Measurements from ENCODE around the gene LYRM9. TPM values are rescaled to one million over a fixed set of nuclear protein-coding genes. Genes with fewer than 3 reads are reported as not detected.
"Not testable (repeated sequence)": the region's sequence is repeated elsewhere in the genome, so short reads cannot be mapped to it uniquely, and the experiment has no call there.

The LYRM9 gene
- total RNA-seq, 1 donor from 2014 or later = 3.6 TPM

DNA sequence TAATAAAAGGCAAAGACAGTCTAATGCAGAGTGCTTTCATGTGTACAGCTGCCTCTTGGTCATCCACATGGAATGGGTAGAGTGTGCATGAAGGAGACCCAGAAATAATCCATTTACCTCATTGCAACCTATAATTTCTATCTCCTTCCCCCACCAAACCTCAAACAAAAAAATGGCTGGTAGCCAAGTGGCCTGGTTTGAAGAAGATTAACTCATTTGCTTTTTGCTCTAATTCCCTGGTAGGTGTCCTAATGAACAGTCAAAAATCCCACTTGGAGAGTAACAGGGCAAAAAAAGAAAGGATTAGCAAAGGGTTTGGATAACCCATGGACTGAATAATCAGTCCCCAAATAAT is 13.0 kb upstream of the LYRM9 start:
- no peak for DNase-seq (ENCODE audit: low read depth in 2 of 2)

DNA sequence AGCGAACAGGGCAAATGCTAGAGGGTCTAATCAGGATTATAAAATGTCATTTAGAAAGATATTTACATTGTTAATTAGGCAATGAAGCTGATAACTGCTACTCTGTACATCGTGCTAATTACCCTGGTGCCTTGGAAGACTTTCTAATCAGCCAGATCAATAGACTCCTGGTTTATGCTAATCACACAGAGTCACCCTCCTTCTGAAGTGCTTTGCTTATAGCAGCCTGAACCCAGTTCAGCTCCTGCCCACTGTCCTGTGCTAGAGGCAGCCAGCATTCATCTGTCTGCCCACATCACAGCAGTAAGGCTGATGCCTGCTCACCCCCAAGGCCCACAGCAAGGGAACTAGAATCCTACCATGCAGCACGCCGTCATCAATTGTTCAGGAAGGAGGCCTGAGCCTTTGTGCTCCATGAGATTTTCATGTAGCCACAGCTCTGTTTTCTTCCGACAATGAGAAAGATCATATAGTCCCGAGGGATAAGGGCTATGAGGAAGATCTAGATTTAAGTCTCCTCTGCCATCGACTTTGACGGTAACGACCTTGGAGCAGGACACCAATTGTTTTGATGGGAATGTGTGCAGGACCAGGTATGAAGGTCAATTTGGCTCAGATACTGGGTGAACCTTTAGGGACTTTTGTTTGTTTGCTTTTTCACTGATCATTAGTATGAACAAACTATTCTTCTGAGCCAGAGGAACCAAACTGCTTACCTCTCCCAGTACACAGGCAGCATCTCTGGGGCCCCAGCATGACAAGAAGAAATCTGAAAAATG is 12.5 kb upstream of the LYRM9 start:
- DNase-seq (ENCODE audit: low read depth in 2 of 2) = no peak

DNA sequence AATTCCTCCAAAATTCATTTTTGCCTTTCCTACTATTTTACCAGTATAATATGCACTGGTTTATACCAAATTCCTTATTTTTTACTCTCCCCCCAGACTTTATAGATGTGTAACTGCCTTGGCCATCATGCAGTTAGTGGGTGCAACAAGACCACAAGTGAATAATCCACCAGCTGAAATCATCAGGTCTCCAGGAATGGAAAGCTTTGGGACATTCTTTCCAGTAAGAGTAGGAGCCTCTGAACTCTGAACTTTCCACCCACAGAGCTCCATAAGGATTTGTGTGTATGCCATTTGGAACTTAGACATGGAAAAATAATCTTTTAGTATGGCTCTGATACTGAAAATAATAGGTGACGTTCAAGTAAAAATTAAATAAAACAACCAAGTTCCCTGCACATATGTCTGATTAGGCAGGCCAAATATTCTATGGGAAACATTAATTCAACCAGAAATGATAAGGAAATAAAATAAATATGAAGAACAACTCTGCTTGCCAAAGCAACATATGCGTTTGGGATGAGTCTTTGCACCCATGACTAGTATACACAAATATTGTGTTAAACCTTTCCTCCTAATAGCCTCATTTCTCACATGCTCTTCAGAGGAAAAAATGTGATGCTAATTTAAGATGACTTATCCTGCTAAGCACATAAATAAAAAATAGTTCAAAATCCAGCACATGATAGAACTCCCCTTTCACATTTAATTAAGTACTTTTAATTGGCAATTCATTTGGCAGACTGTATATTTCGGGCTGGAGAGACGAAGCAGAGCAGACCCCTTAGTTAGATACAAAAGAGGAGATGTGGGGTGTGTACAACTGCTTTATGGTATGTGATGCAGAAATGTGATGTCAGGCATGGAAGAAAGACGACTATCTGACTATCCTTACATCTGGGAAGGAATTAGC is 11.6 kb upstream of the LYRM9 start:
- no peak for DNase-seq (ENCODE audit: low read depth in 2 of 2)

- DNase-seq (ENCODE audit: low read depth in 2 of 2) = no peak
These were observed 10.9 kb upstream of the LYRM9 start for GRCh38 chr17:27904114-27904513.

GRCh38 chr17:27899525-27899924 is 6.4 kb upstream of the LYRM9 start:
- no peak for DNase-seq (ENCODE audit: low read depth in 2 of 2)

DNA sequence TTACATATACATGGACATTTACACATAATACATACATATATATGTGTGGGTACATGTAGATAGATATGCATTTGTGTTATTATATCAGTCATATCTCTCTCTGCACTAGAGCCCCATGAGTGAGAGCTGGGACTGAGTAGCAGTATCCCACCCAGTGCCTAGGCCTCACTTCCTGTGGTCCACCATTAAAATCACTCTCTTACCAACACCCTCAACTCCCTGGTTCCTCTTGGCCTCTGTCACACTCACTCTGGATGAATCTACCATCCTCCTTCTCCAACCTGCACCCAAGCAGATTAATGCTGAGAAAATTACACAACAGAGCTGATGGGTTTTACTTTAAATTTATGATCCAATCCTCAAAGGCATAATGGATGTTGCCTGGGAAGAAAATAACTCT is 4.9 kb upstream of the LYRM9 start:
- DNase-seq (ENCODE audit: low read depth in 2 of 2) = no peak

DNA sequence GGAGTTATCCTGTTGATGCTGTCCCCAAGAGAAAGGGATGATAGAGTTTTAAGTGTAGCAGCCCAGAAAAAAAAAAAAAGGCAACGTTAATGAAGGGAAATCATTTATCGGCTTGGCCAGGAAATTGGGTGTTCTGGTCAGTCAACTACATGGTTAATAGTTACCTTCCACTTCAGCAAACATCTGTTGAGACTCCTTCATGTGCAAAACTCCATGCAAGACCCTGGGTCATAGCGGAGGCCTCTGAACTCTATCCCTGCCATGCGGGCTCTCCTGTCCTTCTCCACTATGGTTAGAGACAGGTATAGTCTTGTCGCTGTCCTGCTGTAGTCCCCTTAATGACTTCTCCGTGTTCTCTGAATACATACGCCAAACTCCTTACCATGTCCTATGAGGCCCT is 3.5 kb upstream of the LYRM9 start:
- DNase-seq (ENCODE audit: low read depth in 2 of 2) = no peak

DNA sequence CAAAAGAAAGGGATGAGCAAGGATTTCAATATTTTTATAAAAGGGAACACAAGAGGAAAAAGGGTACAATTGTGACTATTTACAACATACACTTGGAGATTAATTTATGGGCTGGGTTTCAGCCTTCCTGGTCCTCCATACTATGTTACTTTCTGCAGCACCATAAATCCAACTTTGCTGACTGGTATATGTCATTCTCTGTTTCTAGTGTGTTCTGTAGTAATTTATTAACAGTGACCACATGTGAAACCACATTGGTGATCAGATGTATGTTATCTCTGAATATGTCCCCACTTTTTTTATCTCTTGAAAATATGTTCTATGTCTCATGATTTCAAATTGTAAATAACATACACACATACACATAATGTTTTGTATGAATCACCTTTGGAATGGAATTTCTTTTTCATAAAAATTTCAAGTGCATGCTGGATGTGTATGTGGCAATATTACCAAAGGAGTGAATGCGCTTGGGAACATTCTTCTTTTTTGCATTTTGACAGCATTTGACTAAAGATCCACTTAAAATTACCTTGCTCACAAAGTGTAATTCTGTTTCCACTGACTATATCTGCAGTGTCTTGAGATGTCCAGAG is 2.9 kb upstream of the LYRM9 start:
- DNase-seq (ENCODE audit: low read depth in 2 of 2) = no peak

GRCh38 chr17:27895123-27895895 is 2.1 kb upstream of the LYRM9 start:
- DNase-seq (ENCODE audit: low read depth in 2 of 2) = no peak

GRCh38 chr17:27893841-27894503 is 807 bp upstream of the LYRM9 start:
- DNase-seq (ENCODE audit: low read depth in 2 of 2) = no peak

DNA sequence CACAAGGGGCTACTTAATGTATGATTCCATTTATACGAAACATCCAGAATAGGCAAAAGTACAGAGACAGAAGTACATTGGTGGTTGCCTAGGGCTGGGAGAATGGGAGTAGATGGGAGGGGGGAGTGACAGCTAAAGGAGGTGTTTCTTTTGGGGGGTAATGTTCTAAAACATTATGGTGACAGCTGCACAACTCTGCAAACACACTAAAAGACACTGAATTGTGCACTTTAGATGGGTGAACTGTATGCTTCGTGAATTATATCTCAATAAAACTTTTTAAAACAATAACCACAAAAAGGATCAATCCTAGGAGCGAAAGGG is 661 bp downstream of the LYRM9 start:
- no peak for DNase-seq (ENCODE audit: low read depth in 2 of 2)

DNA sequence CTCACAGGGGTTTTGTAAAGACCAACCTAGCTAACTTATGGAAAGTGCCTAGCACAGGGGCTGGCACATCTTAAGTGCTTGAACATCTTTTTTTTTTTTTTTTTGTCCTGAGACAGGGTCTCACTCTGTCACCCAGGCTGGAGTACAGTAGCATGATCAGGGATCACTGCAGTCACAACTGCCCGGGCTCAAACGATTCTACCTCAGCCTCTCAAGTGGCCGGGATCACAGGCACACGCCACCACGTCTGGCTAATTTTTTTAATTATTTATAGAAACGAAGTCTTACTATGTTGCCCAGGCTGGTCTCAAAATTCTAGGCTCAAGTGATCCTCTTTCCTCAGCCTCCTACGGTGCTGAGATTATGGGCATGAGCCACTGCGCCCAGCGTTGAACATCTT is 1.3 kb downstream of the LYRM9 start:
- DNase-seq (ENCODE audit: low read depth in 2 of 2) = no peak

DNA sequence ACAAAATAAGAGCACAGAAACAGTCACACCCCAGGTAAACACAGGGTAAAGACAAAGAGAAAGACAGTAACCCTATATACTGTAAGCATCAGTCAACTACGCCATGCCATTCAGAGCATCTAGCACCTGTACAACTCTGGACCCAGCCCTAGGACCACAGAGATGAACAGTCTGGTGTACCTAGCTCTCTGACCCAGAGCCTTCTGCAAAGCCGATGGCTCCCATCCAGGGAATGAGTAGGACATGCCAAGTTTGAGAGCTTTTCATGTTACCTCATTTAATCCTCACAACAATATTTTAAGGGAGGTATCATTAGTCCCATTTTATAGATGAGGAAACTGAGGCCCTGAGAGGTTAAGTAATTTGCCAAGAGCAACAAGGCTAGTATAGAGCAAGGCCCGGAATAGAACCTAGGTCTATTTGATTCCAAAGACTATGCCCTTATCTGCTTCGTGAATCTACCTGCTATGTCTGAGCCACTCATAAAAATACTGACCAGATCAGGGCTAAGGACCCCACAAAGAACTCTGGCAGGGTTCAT is 3.4 kb downstream of the LYRM9 start:
- no peak for DNase-seq (ENCODE audit: low read depth in 2 of 2)

DNA sequence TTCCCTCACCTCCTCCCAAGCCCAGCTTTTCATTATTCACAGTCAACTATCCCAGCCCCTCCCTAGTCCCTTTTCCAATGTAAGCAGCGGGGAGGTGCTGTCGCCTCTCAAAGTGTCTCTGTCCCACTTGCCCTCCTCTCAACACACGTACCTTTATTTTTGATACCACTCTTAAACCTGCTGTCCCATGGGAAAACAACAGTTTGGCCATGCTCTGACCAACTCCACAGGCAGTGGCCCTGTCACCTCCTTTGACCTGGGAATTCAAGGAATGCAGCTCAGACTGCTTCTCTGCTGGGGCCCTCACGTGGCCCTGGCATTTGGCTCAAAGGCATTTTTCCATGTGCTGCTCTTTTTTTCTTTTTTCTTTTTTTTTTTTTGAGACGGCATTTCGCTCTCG is 4.2 kb downstream of the LYRM9 start:
- DNase-seq (ENCODE audit: low read depth in 2 of 2) = peak; percentile 7 to 47

DNA sequence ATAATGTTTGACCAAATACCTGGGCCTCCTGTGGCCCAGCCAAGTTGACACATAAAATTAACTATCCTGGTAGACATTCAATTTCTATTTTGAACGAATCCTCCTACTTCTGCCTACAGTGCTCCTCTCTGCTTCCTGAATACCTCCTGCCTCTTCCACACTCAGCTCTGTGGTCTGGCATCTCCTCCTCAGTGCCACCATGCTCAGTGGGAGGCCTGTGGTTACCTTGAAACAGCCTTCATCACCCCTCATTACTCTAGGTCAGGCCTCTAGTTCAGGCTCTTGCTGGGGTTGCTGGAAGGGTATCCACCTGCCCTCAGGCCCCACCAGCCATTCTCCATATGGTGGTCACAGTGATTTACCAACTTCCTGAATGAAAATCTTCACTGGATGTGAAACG is 5.1 kb downstream of the LYRM9 start:
- no peak for DNase-seq (ENCODE audit: low read depth in 2 of 2)

GRCh38 chr17:27886348-27886906 is 6.7 kb downstream of the LYRM9 start:
- DNase-seq (ENCODE audit: low read depth in 2 of 2) = not testable (repeated sequence)

GRCh38 chr17:27882162-27882840 is 10.9 kb downstream of the LYRM9 start:
- DNase-seq (ENCODE audit: low read depth in 2 of 2) = no peak

GRCh38 chr17:27879987-27880608 is 13.1 kb downstream of the LYRM9 start:
- DNase-seq (ENCODE audit: low read depth in 2 of 2) = peak in 1 of 2 donors; percentile 62

DNA sequence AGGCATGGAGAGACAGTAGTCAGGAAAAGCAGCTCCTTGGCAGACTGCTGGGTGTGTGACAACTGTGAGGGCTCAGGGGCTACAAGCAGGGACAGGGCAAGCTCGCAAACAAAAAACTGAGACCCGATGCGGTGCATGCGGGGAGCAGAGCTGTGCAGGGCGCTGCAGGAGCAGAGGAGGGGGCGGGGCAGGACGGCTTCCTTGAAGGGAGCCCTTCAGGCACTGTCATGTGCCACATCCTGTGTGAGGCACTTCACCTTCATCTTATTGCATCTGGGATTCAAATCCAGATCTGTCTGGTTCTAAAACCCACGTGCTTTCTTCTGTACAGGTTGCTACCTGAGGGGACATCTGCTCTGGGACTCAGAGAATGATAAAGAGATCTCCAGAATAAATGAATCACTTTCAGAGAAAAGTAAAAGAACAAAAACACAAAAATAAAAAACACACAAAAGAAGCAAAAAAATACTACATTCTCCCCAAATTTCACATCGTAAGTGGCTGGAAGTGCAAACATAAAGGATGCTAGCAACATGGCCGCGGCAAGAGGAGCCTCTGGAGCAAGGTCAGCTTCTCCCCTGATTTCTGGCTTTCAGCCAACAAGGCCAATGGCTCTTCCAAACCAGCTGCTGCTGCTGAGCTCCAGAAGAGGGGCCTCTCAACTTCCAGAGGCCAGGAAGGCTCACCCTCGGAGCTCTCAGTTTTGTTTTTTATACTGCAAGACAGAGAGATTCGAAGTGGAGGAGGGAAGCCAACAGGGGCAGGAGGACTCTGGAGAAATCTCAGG is 14.2 kb downstream of the LYRM9 start:
- DNase-seq (ENCODE audit: low read depth in 2 of 2) = no peak

All from dermis microvascular lymphatic vessel endothelial cell (primary cell).